ENCODE measurements around the gene CSPG4.
"Not testable (repeated sequence)": the region's sequence is repeated elsewhere in the genome, so short reads cannot be mapped to it uniquely, and the experiment has no call there.

CSPG4 gene

GRCh38 chr15:75636026-75636425, 76.6 kb downstream of the CSPG4 start:
- Histone ChIP-seq H3K4me2 (ENCODE audit: low read length) (no peak overlapping the region), H3K4me3 (ENCODE audit: low read length) (no peak overlapping the region), H3K9me2 (replicated peaks; ENCODE audit: control insufficient read depth, low read length) (no peaks in the 10 kb centered on the region), H3K79me2 (ENCODE audit: control insufficient read depth, low read length) (peaks cover 45% of the 10 kb centered on the region), H4K20me1 (ENCODE audit: control insufficient read depth, insufficient read depth, low read depth, low read length) (peaks cover 22% of the 10 kb centered on the region), H3K9me3 (ENCODE audit: control insufficient read depth, insufficient read depth, low read length) (no peaks in the 10 kb centered on the region), H3F3A (ENCODE audit: control insufficient read depth, insufficient read depth) (peaks cover 5% of the 10 kb centered on the region), H3K27ac (ENCODE audit: low read depth, low read length) (no peak overlapping the region), H3K27me3 (ENCODE audit: control insufficient read depth, low read length) (no peaks in the 10 kb centered on the region), H3K36me3 (ENCODE audit: control insufficient read depth, low read length) (peaks cover 34% of the 10 kb centered on the region), H3K4me1 (ENCODE audit: control insufficient read depth, low read length) (peaks cover 21% of the 10 kb centered on the region)
- no peak for TF ChIP-seq CTCF (IDR thresholded peaks at IDR 0.05; ENCODE audit: low read depth, low read length, poor library complexity, severe bottlenecking)
- TF ChIP-seq EZH2phosphoT487 (IDR thresholded peaks at IDR 0.05; ENCODE audit: borderline replicate concordance, low read length): no peak

GRCh38 chr15:75633922-75634321, 78.7 kb downstream of the CSPG4 start:
- H3K27ac ChIP-seq (ENCODE audit: low read depth, low read length); H3K4me3 ChIP-seq (ENCODE audit: low read length); H3K9me3 ChIP-seq (ENCODE audit: control insufficient read depth, insufficient read depth, low read length); H3F3A ChIP-seq (ENCODE audit: control insufficient read depth, insufficient read depth); H3K27me3 ChIP-seq (ENCODE audit: control insufficient read depth, low read length); H3K9me2 ChIP-seq (replicated peaks; ENCODE audit: control insufficient read depth, low read length); H3K4me2 ChIP-seq (ENCODE audit: low read length): not testable (repeated sequence)
- Histone ChIP-seq H3K4me1 (ENCODE audit: control insufficient read depth, low read length) (peaks cover 19% of the 10 kb centered on the region), H3K36me3 (ENCODE audit: control insufficient read depth, low read length) (peaks cover 22% of the 10 kb centered on the region), H3K79me2 (ENCODE audit: control insufficient read depth, low read length) (peaks cover 31% of the 10 kb centered on the region), H4K20me1 (ENCODE audit: control insufficient read depth, insufficient read depth, low read depth, low read length) (peaks cover 18% of the 10 kb centered on the region)

GRCh38 chr15:75631935-75632334, 80.7 kb downstream of the CSPG4 start:
- H4K20me1 ChIP-seq (ENCODE audit: control insufficient read depth, insufficient read depth, low read depth, low read length): 0 out of 2 replicates have a peak, but pooled peaks cover 1% of the 10 kb centered on the region
- peaks cover 11% of the 10 kb centered on the region for H3K79me2 ChIP-seq (ENCODE audit: control insufficient read depth, low read length)
- no peaks in the 10 kb centered on the region for H3K27me3 ChIP-seq (ENCODE audit: control insufficient read depth, low read length)
- H3F3A ChIP-seq (ENCODE audit: control insufficient read depth, insufficient read depth): 0 out of 2 replicates have a peak, but pooled peaks cover 2% of the 10 kb centered on the region
- H3K9me3 ChIP-seq (ENCODE audit: control insufficient read depth, insufficient read depth, low read length): no peaks in the 10 kb centered on the region
- peaks cover 2% of the 10 kb centered on the region for H3K36me3 ChIP-seq (ENCODE audit: control insufficient read depth, low read length)
- H3K4me2 ChIP-seq (ENCODE audit: low read length): no peak overlapping the region
- H3K27ac ChIP-seq (ENCODE audit: low read depth, low read length): no peak overlapping the region
- peaks cover 2% of the 10 kb centered on the region for H3K4me1 ChIP-seq (ENCODE audit: control insufficient read depth, low read length)
- TF ChIP-seq EZH2phosphoT487 (IDR thresholded peaks at IDR 0.05; ENCODE audit: borderline replicate concordance, low read length): no peak
- TF ChIP-seq CTCF (IDR thresholded peaks at IDR 0.05; ENCODE audit: low read depth, low read length, poor library complexity, severe bottlenecking): no peak
- no peaks in the 10 kb centered on the region for H3K9me2 ChIP-seq (replicated peaks; ENCODE audit: control insufficient read depth, low read length)
- H3K4me3 ChIP-seq (ENCODE audit: low read length): no peak overlapping the region

GRCh38 chr15:75625542-75626347, 86.9 kb downstream of the CSPG4 start, which contains the start of gene SNUPN:
SNUPN (minus strand) TSS chr15:75625725; CDS start chr15:75621051, 4,674 bp downstream.
- Histone ChIP-seq H3K27me3 (ENCODE audit: control insufficient read depth, low read length) (no peaks in the 10 kb centered on the region), H3K36me3 (ENCODE audit: control insufficient read depth, low read length) (peaks cover 9% of the 10 kb centered on the region), H3K9me2 (replicated peaks; ENCODE audit: control insufficient read depth, low read length) (no peaks in the 10 kb centered on the region), H3K9me3 (ENCODE audit: control insufficient read depth, insufficient read depth, low read length) (no peaks in the 10 kb centered on the region), H3K79me2 (ENCODE audit: control insufficient read depth, low read length) (0 out of 2 replicates have a peak, but pooled peaks cover 2% of the 10 kb centered on the region), H3K4me2 (ENCODE audit: low read length) (peak within 1 kb of the TSS; percentile 92), H3K27ac (ENCODE audit: low read depth, low read length) (peak within 1 kb of the TSS; percentile 93), H3K4me3 (ENCODE audit: low read length) (peak within 1 kb of the TSS; percentile 80), H3F3A (ENCODE audit: control insufficient read depth, insufficient read depth) (peaks cover 7% of the 10 kb centered on the region; the same call in 1 of the 2 replicates), H3K4me1 (ENCODE audit: control insufficient read depth, low read length) (peaks cover 7% of the 10 kb centered on the region), H4K20me1 (ENCODE audit: control insufficient read depth, insufficient read depth, low read depth, low read length) (no peaks in the 10 kb centered on the region)
- no peak for TF ChIP-seq CTCF (IDR thresholded peaks at IDR 0.05; ENCODE audit: low read depth, low read length, poor library complexity, severe bottlenecking)
- TF ChIP-seq EZH2phosphoT487 (IDR thresholded peaks at IDR 0.05; ENCODE audit: borderline replicate concordance, low read length): no peak
